NCI-H187 treated with DMSO at 0.1 percent for 48 hours (cell line): ENCODE results near the gene PTPRT.

ENCODE experiments used
- DNase-seq: peaks from one replicate; lab custom pipeline; 2025; lab: John Stamatoyannopoulos, UW

The PTPRT gene

GRCh38 chr20:42611889-42612837, 577.5 kb downstream of the PTPRT start:
- no peak for DNase-seq

GRCh38 chr20:42611423-42611822, 578.3 kb downstream of the PTPRT start:
- no peak for DNase-seq

DNA sequence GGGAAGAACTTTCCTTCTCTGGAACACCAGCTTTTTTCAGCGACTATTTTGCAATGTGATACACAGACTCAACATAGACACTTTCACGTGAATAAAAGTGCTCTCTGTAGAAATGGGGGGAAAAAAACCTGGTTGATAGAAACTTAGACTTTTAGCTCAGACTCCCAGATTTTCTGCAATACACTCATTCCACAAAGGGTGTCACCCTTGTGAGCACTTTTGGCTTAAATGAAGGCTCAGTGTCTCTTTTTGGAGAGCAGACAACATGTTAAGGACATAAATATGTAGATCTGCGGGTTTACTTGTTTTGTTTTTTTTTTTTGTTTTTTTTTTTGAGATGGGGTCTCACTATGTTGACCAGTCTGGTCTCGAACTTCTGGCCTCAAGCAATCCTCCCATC, 579.6 kb downstream of the PTPRT start:
- DNase-seq, result no peak

DNA sequence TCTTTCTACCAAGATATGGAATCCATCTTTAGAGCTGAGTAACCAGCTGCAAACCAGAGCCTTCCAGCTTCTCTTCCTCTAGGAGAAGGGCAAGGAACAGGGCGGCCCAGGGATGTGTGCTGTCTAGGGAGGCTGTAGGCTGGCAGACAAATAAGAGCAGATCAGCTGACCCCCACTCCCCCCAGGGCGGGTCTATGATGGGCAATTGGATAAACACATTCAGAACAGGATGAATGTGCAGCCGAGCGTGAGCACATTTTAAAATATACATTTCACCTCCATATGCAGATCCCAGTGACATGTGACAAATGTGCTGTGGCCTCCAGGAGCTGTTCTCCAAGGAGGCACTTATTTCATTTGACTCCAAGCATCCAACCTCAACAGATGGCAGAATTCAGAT, 580.1 kb downstream of the PTPRT start:
- no peak for DNase-seq

- no peak for DNase-seq
These were observed 584.4 kb downstream of the PTPRT start for GRCh38 chr20:42604998-42605956.

DNA sequence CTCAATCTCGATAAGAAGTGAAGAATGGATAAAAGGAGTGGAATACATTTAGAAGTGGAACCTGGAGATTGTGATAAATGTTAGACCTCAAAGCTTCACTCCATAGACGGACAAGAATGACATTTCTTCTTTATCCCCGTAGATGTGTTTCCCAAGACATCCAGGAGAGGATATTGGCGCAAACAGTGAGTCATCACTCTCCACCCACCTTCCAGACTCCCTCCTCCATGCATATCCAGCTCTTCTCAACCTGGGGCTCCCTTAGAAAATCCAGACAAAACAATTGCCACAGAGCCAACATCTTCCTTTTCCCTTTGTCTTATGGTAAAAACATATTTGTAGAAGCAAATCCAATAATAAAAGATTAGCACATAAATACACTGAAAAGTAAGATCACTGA, 586.1 kb downstream of the PTPRT start:
- no peak for DNase-seq

GRCh38 chr20:42598581-42598980, 591.1 kb downstream of the PTPRT start:
- no peak for DNase-seq

GRCh38 chr20:42595625-42596024, 594.1 kb downstream of the PTPRT start:
- DNase-seq, result no peak

GRCh38 chr20:42594659-42595058, 595.0 kb downstream of the PTPRT start:
- no peak for DNase-seq

DNA sequence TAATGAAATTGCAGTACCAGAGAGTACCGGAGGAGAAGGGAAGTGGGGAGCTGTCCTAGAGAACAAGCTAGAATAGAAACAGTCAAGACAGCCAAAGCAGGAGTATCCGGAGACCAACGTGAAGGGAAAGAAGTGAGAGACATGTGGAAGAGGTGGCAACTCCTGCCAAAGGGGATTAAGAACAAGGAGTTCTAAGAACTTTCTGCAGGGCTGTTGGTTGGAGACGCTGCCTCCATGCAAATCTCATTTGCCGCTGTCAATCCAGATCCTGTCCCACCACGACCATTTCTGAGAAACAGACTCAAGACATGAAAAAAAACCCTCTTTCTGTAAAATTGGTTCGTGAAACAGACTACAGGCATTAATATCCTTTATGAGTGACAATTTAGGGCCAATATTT, 595.7 kb downstream of the PTPRT start:
- no peak for DNase-seq

DNA sequence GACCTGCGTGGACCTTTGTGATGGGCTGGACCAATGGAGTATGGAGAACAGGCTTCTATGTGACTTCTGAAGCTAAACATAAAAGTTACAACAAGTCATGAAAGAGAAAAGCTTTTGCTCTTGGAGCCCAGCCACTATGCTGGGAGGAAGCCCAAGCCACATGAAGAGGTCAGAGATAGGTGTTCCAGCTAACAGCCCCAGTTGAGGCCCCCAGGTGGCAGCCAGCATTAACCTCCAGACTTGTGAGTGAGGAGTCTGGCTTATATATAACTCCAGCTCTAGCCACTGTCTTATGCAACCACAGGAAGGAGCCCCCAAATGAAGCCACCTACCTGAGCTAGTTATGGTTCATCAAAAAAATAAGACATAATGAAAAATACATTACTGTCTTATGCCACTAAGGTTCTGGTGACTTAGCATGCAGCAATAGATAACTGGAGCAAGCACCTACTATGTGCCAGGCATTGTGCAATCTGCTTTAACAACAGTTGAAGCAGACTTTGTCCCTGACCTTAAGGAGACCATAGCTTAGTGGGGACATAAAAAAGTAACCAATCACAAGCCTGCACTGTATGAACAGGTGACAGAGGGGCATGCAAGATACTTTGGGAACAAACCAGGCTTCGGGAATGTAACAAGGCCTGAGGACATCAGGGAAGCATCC, 599.6 kb downstream of the PTPRT start:
- no peak for DNase-seq

DNA sequence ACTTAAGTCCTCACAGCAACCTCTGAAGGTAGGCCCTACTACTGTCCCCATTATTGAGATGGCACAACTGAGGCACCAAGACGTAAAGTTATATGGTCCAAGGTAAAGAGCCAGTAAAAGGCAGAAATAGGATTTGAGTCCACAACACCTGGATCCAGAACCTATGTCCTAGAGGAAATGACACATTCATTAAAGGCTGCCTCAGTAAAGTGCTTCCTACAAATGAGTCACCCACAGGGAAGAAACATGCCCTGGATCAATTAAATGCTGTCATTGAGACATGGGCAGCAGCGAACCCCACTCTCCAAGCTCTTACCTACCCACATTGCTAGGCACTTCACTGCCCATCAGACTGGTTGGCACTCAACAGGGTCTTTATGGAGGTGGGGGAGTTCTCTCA, 600.9 kb downstream of the PTPRT start:
- no peak for DNase-seq

- DNase-seq, result no peak
These were observed 602.3 kb downstream of the PTPRT start for GRCh38 chr20:42587427-42587826.

DNA sequence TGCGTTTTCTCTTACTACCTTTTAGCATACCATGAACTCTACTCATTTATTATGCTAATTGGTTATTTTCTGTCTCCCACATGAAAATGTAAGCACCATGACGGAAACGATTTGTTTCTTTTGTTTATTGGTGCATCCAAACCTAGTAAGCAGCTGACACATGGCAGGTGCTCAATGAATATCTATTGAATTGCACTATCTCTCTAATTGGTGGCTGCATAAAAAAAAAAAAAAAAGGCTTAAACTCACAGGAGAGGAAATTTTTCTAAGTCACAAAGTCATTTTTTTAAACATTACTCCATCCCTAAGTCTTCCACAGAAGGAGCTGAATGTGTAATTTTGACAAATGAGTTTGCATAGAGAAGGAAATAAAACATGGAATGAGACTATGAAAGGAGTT, 608.4 kb downstream of the PTPRT start:
- no peak for DNase-seq

DNA sequence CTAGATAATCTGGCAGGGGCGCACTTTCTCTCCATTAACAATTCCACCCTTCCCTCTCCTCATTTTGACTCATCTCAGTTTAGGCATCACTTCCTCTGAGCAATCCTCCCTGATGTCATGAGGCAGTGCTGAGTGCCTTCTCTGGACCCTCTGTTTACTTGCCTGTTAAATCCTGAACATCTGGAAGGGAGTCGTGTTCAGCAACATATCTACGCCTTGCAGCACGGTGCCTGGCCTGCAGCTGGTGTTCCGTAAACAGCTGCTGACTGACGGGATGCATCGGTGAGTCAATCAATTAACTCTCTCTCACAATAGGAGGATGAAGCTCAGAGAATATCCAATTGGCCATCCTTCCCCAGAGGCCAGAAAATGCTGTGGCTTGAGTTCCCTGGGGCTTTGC, 613.5 kb downstream of the PTPRT start:
- no peak for DNase-seq

DNA sequence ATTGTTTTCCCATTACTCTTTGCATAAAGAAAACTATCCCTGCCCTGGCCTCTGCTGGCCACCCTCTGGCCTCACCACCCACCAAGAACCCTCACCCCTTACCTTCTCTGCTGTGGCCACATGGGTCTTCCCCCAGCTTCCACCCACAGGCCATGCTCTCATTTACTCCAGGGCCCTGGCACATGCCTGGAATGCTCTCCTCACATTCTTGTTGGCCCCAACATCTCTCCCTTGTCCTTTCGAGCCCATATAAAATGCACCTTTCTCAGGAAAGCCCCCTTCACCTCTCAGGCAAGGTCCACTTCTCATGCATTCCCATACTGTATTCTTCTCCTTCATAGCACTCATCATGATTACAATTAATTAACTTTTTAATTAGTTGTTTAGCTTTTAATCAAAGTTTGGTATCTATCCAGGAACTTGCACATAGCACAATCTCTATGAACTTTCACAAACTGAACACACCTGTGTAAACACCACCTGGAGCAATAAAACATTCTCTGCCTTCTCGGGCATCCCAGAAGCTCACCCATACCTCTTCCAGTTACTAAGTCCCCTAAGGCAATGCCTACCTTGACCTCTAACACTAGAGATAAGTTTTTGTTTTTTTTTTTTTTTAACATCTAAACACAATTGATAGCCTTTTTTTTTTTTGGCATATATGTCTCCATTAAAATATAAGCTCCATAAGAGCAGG, 617.2 kb downstream of the PTPRT start:
- DNase-seq, result no peak

GRCh38 chr20:42567409-42567808, 622.3 kb downstream of the PTPRT start:
- DNase-seq, result no peak

GRCh38 chr20:42565235-42565995, 624.3 kb downstream of the PTPRT start:
- no peak for DNase-seq

GRCh38 chr20:42559665-42560064, 630.0 kb downstream of the PTPRT start:
- DNase-seq, result no peak

GRCh38 chr20:42556575-42556974, 633.1 kb downstream of the PTPRT start:
- DNase-seq, result no peak

GRCh38 chr20:42553374-42553773, 636.3 kb downstream of the PTPRT start:
- no peak for DNase-seq
